Endodermal cell (in vitro differentiated cells): ENCODE measurements around the gene ZBTB42. TPM values are rescaled to one million over a fixed set of nuclear protein-coding genes. Genes with fewer than 3 reads are reported as not detected.

Experiments used
- DNase-seq: peaks from one replicate; pipeline ENCODE4 v3.0.0-alpha.2; 2017
- H3K27ac ChIP-seq: 2 replicates; pipeline ENCODE4 v1.5.1; 2013; ENCODE audit warnings: mild to moderate bottlenecking, low read depth, low read length, moderate library complexity
- H3K27me3 ChIP-seq: 2 replicates; pipeline ENCODE4 v1.6.1; 2013; ENCODE audit warnings: mild to moderate bottlenecking, low read length, moderate library complexity; ENCODE audit not compliant: insufficient read depth, control insufficient read depth, poor library complexity, severe bottlenecking
- H3K36me3 ChIP-seq: 2 replicates; pipeline ENCODE4 v1.7.0; 2013; ENCODE audit warnings: mild to moderate bottlenecking, low read length, moderate library complexity; ENCODE audit not compliant: control insufficient read depth, insufficient read depth
- H3K4me1 ChIP-seq: one replicate; pipeline ENCODE4 v1.7.0; 2013; ENCODE audit warnings: low read length; ENCODE audit not compliant: control insufficient read depth, insufficient read depth
- H3K4me3 ChIP-seq: 2 replicates; pipeline ENCODE4 v1.5.1; 2013; ENCODE audit warnings: mild to moderate bottlenecking, low read length, moderate library complexity
- H3K9ac ChIP-seq: 2 replicates; pipeline ENCODE4 v1.6.1; 2013; ENCODE audit warnings: mild to moderate bottlenecking, low read length, moderate library complexity; ENCODE audit not compliant: poor library complexity, severe bottlenecking; ENCODE audit errors: extremely low read depth
- H3K9me3 ChIP-seq: 2 replicates; pipeline ENCODE4 v1.6.1; 2013; ENCODE audit warnings: mild to moderate bottlenecking, low read length, moderate library complexity; ENCODE audit not compliant: control insufficient read depth
- H3K27ac Mint-ChIP-seq: 2 replicates; pipeline ENCODE4 v1.8.0; 2020; ENCODE audit warnings: mixed read lengths
- H3K27me3 Mint-ChIP-seq: 2 replicates; pipeline ENCODE4 v1.8.0; 2021; ENCODE audit warnings: mild to moderate bottlenecking, mixed read lengths; ENCODE audit not compliant: insufficient read depth
- H3K36me3 Mint-ChIP-seq: 2 replicates; pipeline ENCODE4 v1.8.0; 2020; ENCODE audit warnings: low read depth, mixed read lengths
- H3K4me1 Mint-ChIP-seq: 2 replicates; pipeline ENCODE4 v1.8.0; 2020; ENCODE audit warnings: mixed read lengths
- H3K4me3 Mint-ChIP-seq: 2 replicates; pipeline ENCODE4 v1.8.0; 2020; ENCODE audit warnings: mild to moderate bottlenecking, moderate library complexity, mixed read lengths
- H3K9me3 Mint-ChIP-seq: 2 replicates; pipeline ENCODE4 v1.8.0; 2020; ENCODE audit warnings: mild to moderate bottlenecking, mixed read lengths
- CTCF ChIP-seq: fragments of 200-600 bp; sonication (generic); conservative IDR thresholded peaks from 2 replicates; pipeline ENCODE4 v1.5.0; 2021; ENCODE audit warnings: antibody characterized with exemption, mild to moderate bottlenecking
- WGBS, 2 experiments: methylation state at CpG; one replicate each; pipeline versions ENCODE4 v1.1.5 to v1.1.7; 2013; ENCODE audit warnings: missing lambda C conversion rate in 2 of 2, mixed read lengths in 1 of 2; ENCODE audit not compliant: insufficient coverage in 1 of 2, insufficient read length in 1 of 2; 5-methylcytosine and 5-hydroxymethylcytosine counted together
- total RNA-seq, 2 donors: library from RNA; stranded (reverse); fragmentation: NEBNext Ultra II Directional in 1 of 2; extraction: Animal tissue kit (Norgen Biotek cat#: 25700) in 1 of 2; gene quantifications; 2 replicates in 1 of 2; 3 replicates in 1 of 2; pipeline ENCODE4 v1.2.1, GENCODE V29; 2021

The ZBTB42 gene
- total RNA-seq, 2 donors from 2014 or later: 7.7 to 8.4 TPM

DNA sequence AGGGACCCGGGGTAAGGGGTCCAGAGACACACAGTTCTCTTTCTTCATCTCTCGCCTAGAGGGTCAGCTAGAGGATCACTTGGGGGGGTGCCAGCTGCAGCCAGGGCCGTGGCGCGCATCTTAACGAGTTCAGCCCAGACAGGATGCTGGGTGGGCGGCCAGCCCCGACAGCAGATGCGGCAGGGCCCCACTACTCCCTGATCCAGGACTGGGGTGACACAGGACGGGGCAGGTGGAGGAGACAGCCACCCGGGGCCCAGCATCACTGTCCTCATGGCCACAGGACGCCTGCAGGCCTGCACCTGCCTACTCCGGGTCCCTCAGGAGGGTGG lies 18.1 kb upstream of the ZBTB42 start:
- Histone ChIP-seq H3K4me1 (no peaks in the 10 kb centered on the region), H3K9ac (no peak overlapping the region), H3K27ac (peak overlapping the region; percentile 63), H3K36me3 (peaks cover 7% of the 10 kb centered on the region), H3K27me3 (no peaks in the 10 kb centered on the region), H3K9me3 (no peaks in the 10 kb centered on the region), H3K4me3 (no peak overlapping the region)
- no peak for DNase-seq
- 94 to 97% methylated on average over 7 to 13 of the region's 13 CpGs for WGBS, 2 experiments
- no peaks in the 10 kb centered on the region for H3K27me3 Mint-ChIP-seq
- H3K36me3 Mint-ChIP-seq: peaks cover 2% of the 10 kb centered on the region
- TF ChIP-seq CTCF: no peak
- no peaks in the 10 kb centered on the region for H3K4me1 Mint-ChIP-seq
- no peak overlapping the region for H3K4me3 Mint-ChIP-seq
- no peak overlapping the region for H3K27ac Mint-ChIP-seq
- no peaks in the 10 kb centered on the region for H3K9me3 Mint-ChIP-seq

DNA sequence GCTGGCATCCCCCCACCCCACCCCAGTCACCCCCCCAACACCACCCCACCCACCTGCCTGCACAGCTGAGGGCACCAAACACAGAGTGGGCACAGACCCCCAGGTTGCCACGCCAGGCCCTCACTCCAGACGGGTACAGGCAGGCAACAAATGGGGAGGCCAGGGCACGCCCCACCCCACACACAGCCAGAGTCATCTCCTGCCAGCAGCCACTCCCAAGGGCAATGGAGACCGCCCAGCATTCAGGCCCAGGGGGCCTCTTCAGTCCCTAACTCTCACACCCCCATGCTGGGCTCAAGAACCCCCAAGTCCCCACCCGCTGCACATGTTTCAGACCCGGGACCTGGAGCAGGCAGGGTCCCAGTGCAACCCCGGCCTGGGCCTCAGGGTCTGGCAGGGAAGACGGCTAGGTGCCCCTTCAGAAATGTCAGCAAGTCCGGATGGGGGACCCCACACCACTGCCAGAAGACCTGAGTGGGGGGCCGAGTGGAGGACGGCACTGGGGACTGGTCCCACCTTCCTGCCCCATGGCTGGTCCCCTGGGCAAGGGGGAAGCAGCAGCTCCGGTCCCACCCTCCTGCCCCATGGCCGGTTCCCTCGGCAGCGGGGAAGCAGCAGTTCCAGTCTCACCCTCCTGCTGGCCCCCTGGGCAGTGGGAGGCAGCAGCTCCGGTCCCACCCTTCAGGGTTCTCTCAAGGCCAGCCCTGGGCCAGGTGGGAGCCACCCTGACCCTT lies 17.2 kb upstream of the ZBTB42 start:
- no peaks in the 10 kb centered on the region for H3K9me3 ChIP-seq
- no peak overlapping the region for H3K27ac ChIP-seq
- no peak overlapping the region for H3K9ac ChIP-seq
- no peak for TF ChIP-seq CTCF
- no peak overlapping the region for H3K4me3 Mint-ChIP-seq
- peaks cover 7% of the 10 kb centered on the region for H3K36me3 ChIP-seq
- H3K4me1 ChIP-seq: no peaks in the 10 kb centered on the region
- no peak for DNase-seq
- H3K27ac Mint-ChIP-seq: no peak overlapping the region
- H3K4me3 ChIP-seq: no peak overlapping the region
- no peaks in the 10 kb centered on the region for H3K27me3 Mint-ChIP-seq
- H3K36me3 Mint-ChIP-seq: peaks cover 2% of the 10 kb centered on the region
- no peaks in the 10 kb centered on the region for H3K4me1 Mint-ChIP-seq
- H3K27me3 ChIP-seq: no peaks in the 10 kb centered on the region
- WGBS, 2 experiments: 92 to 100% methylated on average over 4 to 16 of the region's 16 CpGs
- H3K9me3 Mint-ChIP-seq: no peaks in the 10 kb centered on the region

DNA sequence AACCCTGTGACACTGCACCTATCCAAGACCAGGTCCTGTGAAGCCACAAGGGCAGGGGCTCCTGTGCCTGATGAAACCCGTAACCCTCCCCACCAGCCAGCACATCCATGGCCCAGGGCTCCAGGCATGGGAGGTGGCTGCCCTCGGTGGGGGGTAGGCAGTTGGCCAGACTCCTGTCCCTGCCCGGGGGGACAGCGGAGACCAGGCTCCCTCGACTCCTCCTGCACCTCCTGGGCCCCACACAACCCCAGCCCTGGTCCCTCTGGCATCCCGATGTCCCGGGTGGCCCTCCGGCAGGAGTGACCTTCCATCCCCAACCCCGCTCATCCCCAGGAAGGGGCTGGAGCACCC lies 16.7 kb upstream of the ZBTB42 start:
- no peak for DNase-seq
- no peak overlapping the region for H3K27ac Mint-ChIP-seq
- no peak for TF ChIP-seq CTCF
- no peaks in the 10 kb centered on the region for H3K4me1 Mint-ChIP-seq
- H3K9me3 ChIP-seq: no peaks in the 10 kb centered on the region
- no peaks in the 10 kb centered on the region for H3K4me1 ChIP-seq
- H3K36me3 ChIP-seq: peaks cover 7% of the 10 kb centered on the region
- no peaks in the 10 kb centered on the region for H3K9me3 Mint-ChIP-seq
- H3K4me3 Mint-ChIP-seq: no peak overlapping the region
- peaks cover 2% of the 10 kb centered on the region for H3K36me3 Mint-ChIP-seq
- H3K27me3 Mint-ChIP-seq: no peaks in the 10 kb centered on the region
- no peak overlapping the region for H3K27ac ChIP-seq
- H3K27me3 ChIP-seq: no peaks in the 10 kb centered on the region
- H3K9ac ChIP-seq: no peak overlapping the region
- WGBS, 2 experiments: 95 to 96% methylated on average over 7 to 9 of the region's 9 CpGs
- H3K4me3 ChIP-seq: no peak overlapping the region
